WI38 (cell line): ENCODE data around the gene BPIFB2.

ENCODE experiments used
- H3K4me3 ChIP-seq: 2 replicates; pipeline ENCODE4 v1.5.1; 2011; ENCODE audit warnings: low read depth, mild to moderate bottlenecking, control low read depth, low read length
- CTCF ChIP-seq: IDR thresholded peaks from 2 replicates; pipeline ENCODE4 v1.5.1; 2012; ENCODE audit warnings: low read depth, mild to moderate bottlenecking, control low read depth, low read length

Gene BPIFB2

GRCh38 chr20:32963176-32963575, 44.3 kb upstream of the BPIFB2 start:
- H3K4me3 ChIP-seq = no peak overlapping the region
- TF ChIP-seq CTCF = no peak

- no peak for TF ChIP-seq CTCF
- H3K4me3 ChIP-seq = no peak overlapping the region
Measured at GRCh38 chr20:32964575-32964974, 42.9 kb upstream of the BPIFB2 start.

GRCh38 chr20:32965115-32965514, 42.4 kb upstream of the BPIFB2 start:
- no peak overlapping the region for H3K4me3 ChIP-seq
- no peak for TF ChIP-seq CTCF

- no peak for TF ChIP-seq CTCF
- H3K4me3 ChIP-seq = no peak overlapping the region
Measured at GRCh38 chr20:32965581-32966373, 41.7 kb upstream of the BPIFB2 start.

GRCh38 chr20:32966382-32966781, 41.1 kb upstream of the BPIFB2 start:
- no peak overlapping the region for H3K4me3 ChIP-seq
- TF ChIP-seq CTCF = no peak

- H3K4me3 ChIP-seq = no peak overlapping the region
- TF ChIP-seq CTCF = no peak
Measured at GRCh38 chr20:32966881-32967781, 40.4 kb upstream of the BPIFB2 start.

GRCh38 chr20:32967961-32968457, 39.5 kb upstream of the BPIFB2 start:
- H3K4me3 ChIP-seq = no peak overlapping the region
- TF ChIP-seq CTCF = no peak
